Mammary epithelial cell (primary cell): Measurements from ENCODE around the gene RACGAP1.

Experiments used
- EZH2 ChIP-seq: IDR thresholded peaks from 2 replicates; pipeline ENCODE4 v1.6.1; 2012; ENCODE audit warnings: low read length, inconsistent platforms, borderline replicate concordance
- TF ChIP-seq, protein P1 (sequence below), 2 donors: IDR thresholded peaks in 1 of 2; conservative IDR thresholded peaks in 1 of 2; 2 replicates each; pipeline ENCODE4 v1.5.1; 2011 to 2012; ENCODE audit warnings: inconsistent platforms in 2 of 2, low read length in 2 of 2, mild to moderate bottlenecking in 2 of 2, control low read depth in 1 of 2, low read depth in 1 of 2; ENCODE audit not compliant: insufficient read depth in 1 of 2; ENCODE audit errors: extremely low read depth in 1 of 2

DNA sequence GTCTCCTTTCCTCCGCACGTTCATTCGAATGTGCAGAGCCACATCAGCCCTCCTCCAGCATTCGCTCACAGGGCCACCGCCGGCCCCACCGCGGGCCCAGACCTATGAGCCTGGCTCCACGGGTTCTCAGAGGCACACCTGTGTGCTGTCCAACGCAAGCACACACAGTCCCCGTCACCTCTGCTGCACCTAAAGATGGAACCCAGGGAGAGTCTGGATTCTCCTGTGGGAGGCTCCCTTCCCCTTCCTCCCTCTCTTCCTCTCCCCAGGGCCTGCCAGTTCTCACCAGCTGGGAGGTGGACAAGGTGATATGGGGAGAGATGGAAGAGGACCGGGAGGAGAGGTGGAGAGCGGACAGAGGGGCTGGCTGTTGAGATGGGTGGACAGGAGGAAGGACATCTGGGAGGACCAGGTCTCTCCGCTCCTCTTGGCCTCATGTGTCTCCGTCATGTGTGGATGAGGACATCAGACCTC is 57.5 kb downstream of the RACGAP1 start:
- TF ChIP-seq, protein P1, sequence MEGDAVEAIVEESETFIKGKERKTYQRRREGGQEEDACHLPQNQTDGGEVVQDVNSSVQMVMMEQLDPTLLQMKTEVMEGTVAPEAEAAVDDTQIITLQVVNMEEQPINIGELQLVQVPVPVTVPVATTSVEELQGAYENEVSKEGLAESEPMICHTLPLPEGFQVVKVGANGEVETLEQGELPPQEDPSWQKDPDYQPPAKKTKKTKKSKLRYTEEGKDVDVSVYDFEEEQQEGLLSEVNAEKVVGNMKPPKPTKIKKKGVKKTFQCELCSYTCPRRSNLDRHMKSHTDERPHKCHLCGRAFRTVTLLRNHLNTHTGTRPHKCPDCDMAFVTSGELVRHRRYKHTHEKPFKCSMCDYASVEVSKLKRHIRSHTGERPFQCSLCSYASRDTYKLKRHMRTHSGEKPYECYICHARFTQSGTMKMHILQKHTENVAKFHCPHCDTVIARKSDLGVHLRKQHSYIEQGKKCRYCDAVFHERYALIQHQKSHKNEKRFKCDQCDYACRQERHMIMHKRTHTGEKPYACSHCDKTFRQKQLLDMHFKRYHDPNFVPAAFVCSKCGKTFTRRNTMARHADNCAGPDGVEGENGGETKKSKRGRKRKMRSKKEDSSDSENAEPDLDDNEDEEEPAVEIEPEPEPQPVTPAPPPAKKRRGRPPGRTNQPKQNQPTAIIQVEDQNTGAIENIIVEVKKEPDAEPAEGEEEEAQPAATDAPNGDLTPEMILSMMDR (conservative IDR thresholded peaks at IDR 0.05 in 1 of 2, IDR thresholded peaks at IDR 0.05 in 1 of 2; ENCODE audit: extremely low read depth in 1 of 2, insufficient read depth in 1 of 2, low read depth in 1 of 2, low read length in 2 of 2): no peak
- no peak for TF ChIP-seq EZH2
